Measurements from ENCODE around the gene KANSL1. TPM values are rescaled to one million over a fixed set of nuclear protein-coding genes. Genes with fewer than 3 reads are reported as not detected.

KANSL1 gene
- total RNA-seq, 1 experiment from 2014 or later: 47.6 TPM

- ATAC-seq (no peak), DNase-seq (no peak)
- no peaks in the 10 kb centered on the region for H3F3A ChIP-seq (ENCODE audit: low read length, unreplicated experiment)
- no peak overlapping the region for H3K9ac ChIP-seq (ENCODE audit: low read length)
- H3K9me2 ChIP-seq (replicated peaks; ENCODE audit: low read length): no peaks in the 10 kb centered on the region
- no peak overlapping the region for H3K4me2 ChIP-seq (ENCODE audit: low read length)
- H2AFZ ChIP-seq (ENCODE audit: low read length): no peak overlapping the region
- peaks cover 85% of the 10 kb centered on the region for H4K20me1 ChIP-seq (ENCODE audit: low read length)
- TF ChIP-seq CTCF (conservative IDR thresholded peaks at IDR 0.05; ENCODE audit: low read depth, low read length) (no peak), EZH2phosphoT487 (IDR thresholded peaks at IDR 0.05; ENCODE audit: borderline replicate concordance, low read length) (no peak), EZH2 (IDR thresholded peaks at IDR 0.05; ENCODE audit: low read length, unreplicated experiment) (no peak)
- no peaks in the 10 kb centered on the region for H3K27me3 ChIP-seq (ENCODE audit: low read length)
- no peak overlapping the region for H3K4me3 ChIP-seq (ENCODE audit: low read length)
- CTCF ChIA-PET: no interaction called here
- intact Hi-C loops (cut with micrococcal nuclease): loop anchor here (2.0 kb wide), 1 partner anchor 19 kb away; no protein-coding TSS in a partner anchor
- H3K9me3 ChIP-seq (ENCODE audit: low read length): no peaks in the 10 kb centered on the region
- H3K79me2 ChIP-seq (ENCODE audit: low read length): peaks cover 100% of the 10 kb centered on the region
- no peaks in the 10 kb centered on the region for H3K36me3 ChIP-seq (ENCODE audit: low read depth, low read length)
- POLR2A ChIA-PET (ENCODE audit: unreplicated experiment): no interaction called here
- no TSS peak for BruUV-seq (replicated peaks)
- no peak overlapping the region for H3K27ac ChIP-seq (ENCODE audit: low read length)
- peaks cover 22% of the 10 kb centered on the region for H3K4me1 ChIP-seq (ENCODE audit: insufficient read depth, low read length)
Measured at GRCh38 chr17:46135879-46136563, 57.2 kb downstream of the KANSL1 start.

- Histone ChIP-seq H3K27me3 (ENCODE audit: low read length) (no peaks in the 10 kb centered on the region), H3K9me3 (ENCODE audit: low read length) (no peaks in the 10 kb centered on the region), H3K4me1 (ENCODE audit: insufficient read depth, low read length) (peaks cover 19% of the 10 kb centered on the region), H3K36me3 (ENCODE audit: low read depth, low read length) (no peaks in the 10 kb centered on the region), H2AFZ (ENCODE audit: low read length) (no peak overlapping the region), H3K4me3 (ENCODE audit: low read length) (no peak overlapping the region), H3K4me2 (ENCODE audit: low read length) (no peak overlapping the region), H3K9ac (ENCODE audit: low read length) (no peak overlapping the region), H3K79me2 (ENCODE audit: low read length) (peaks cover 100% of the 10 kb centered on the region), H3K27ac (ENCODE audit: low read length) (no peak overlapping the region), H3K9me2 (replicated peaks; ENCODE audit: low read length) (no peaks in the 10 kb centered on the region), H4K20me1 (ENCODE audit: low read length) (peaks cover 85% of the 10 kb centered on the region), H3F3A (ENCODE audit: low read length, unreplicated experiment) (no peaks in the 10 kb centered on the region)
- DNase-seq (no peak), ATAC-seq (no peak)
- no peak for TF ChIP-seq EZH2phosphoT487 (IDR thresholded peaks at IDR 0.05; ENCODE audit: borderline replicate concordance, low read length)
- no peak for TF ChIP-seq EZH2 (IDR thresholded peaks at IDR 0.05; ENCODE audit: low read length, unreplicated experiment)
- TF ChIP-seq CTCF (conservative IDR thresholded peaks at IDR 0.05; ENCODE audit: low read depth, low read length): no peak
- intact Hi-C loops (cut with micrococcal nuclease): loop anchor here (2.0 kb wide), 1 partner anchor 18 kb away; no protein-coding TSS in a partner anchor
- CTCF ChIA-PET: interaction anchor here (0.6 kb wide), 1 partner anchor 9 kb away, joined by 13 read pairs; no protein-coding TSS in a partner anchor
- no TSS peak for BruUV-seq (replicated peaks)
- POLR2A ChIA-PET (ENCODE audit: unreplicated experiment): no interaction called here
Measured at GRCh38 chr17:46135126-46135812, 58.0 kb downstream of the KANSL1 start.

- ATAC-seq: no peak
- H3F3A ChIP-seq (ENCODE audit: low read length, unreplicated experiment): no peaks in the 10 kb centered on the region
- no peaks in the 10 kb centered on the region for H3K27me3 ChIP-seq (ENCODE audit: low read length)
- H3K27ac ChIP-seq (ENCODE audit: low read length): no peak overlapping the region
- ChIA-PET CTCF (no interaction called here), POLR2A (ENCODE audit: unreplicated experiment) (no interaction called here)
- no peaks in the 10 kb centered on the region for H3K9me2 ChIP-seq (replicated peaks; ENCODE audit: low read length)
- no peak overlapping the region for H3K4me3 ChIP-seq (ENCODE audit: low read length)
- no TSS peak for BruUV-seq (replicated peaks)
- H2AFZ ChIP-seq (ENCODE audit: low read length): no peak overlapping the region
- no peak overlapping the region for H3K4me2 ChIP-seq (ENCODE audit: low read length)
- no peak overlapping the region for H3K9ac ChIP-seq (ENCODE audit: low read length)
- H3K9me3 ChIP-seq (ENCODE audit: low read length): no peaks in the 10 kb centered on the region
- no peaks in the 10 kb centered on the region for H3K36me3 ChIP-seq (ENCODE audit: low read depth, low read length)
- H3K79me2 ChIP-seq (ENCODE audit: low read length): peaks cover 99% of the 10 kb centered on the region
- intact Hi-C loops (cut with micrococcal nuclease): no loop called here
- H3K4me1 ChIP-seq (ENCODE audit: insufficient read depth, low read length): no peaks in the 10 kb centered on the region
- no peak for DNase-seq
- peaks cover 82% of the 10 kb centered on the region for H4K20me1 ChIP-seq (ENCODE audit: low read length)
- TF ChIP-seq EZH2 (IDR thresholded peaks at IDR 0.05; ENCODE audit: low read length, unreplicated experiment) (no peak), EZH2phosphoT487 (IDR thresholded peaks at IDR 0.05; ENCODE audit: borderline replicate concordance, low read length) (no peak), CTCF (conservative IDR thresholded peaks at IDR 0.05; ENCODE audit: low read depth, low read length) (no peak)
Measured at GRCh38 chr17:46129302-46129701, 63.9 kb downstream of the KANSL1 start.

Measured in PC-3 (cell line).